ENCODE measurements around the gene PLXNA3.
A peak's percentile ranks its signal among the peaks of the same experiment; 100 is the strongest.

Gene PLXNA3

DNA sequence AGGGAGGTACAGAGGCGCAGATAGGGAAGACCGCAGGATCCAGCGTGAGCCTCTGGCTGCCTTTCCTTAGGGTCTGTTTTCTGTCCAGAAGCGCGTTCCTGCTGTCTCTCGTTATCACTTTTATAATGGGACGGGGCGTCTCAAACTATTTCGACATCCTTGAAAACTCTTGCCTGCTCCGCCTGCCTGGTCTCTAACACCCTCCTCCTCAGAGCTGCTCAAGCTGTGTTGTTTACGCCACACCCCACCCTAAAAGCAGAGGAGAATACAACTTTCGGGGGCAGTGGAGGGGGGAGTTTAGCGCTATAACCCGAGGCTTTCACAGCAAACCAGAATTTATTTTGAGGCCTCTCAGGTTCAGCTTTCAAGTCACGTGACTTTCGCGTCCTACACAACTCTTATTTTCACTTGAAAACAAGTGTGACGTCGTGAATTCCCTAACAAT lies 58.6 kb downstream of the PLXNA3 start:
- Histone ChIP-seq H3K36me3 (ENCODE audit: low read length) (no peaks in the 10 kb centered on the region), H3K9me2 (replicated peaks; ENCODE audit: insufficient read depth, low read length) (no peaks in the 10 kb centered on the region), H3F3A (ENCODE audit: insufficient read depth) (no peaks in the 10 kb centered on the region), H4K20me1 (ENCODE audit: low read depth, low read length) (no peaks in the 10 kb centered on the region), H2AFZ (ENCODE audit: low read depth, low read length, severe bottlenecking) (peak overlapping the region; percentile 8), H3K27me3 (ENCODE audit: low read length) (no peaks in the 10 kb centered on the region), H3K4me3 (ENCODE audit: insufficient read depth, low read length, poor library complexity, severe bottlenecking) (peak overlapping the region; percentile 50), H3K9ac (ENCODE audit: low read length) (peak overlapping the region; percentile 38; the same call in 1 of the 2 replicates), H3K79me2 (ENCODE audit: insufficient read depth, low read length) (no peaks in the 10 kb centered on the region), H3K4me2 (ENCODE audit: low read depth, low read length, poor library complexity, severe bottlenecking) (peak overlapping the region; percentile 60), H3K27ac (ENCODE audit: low read depth, low read length) (no peak overlapping the region), H3K9me3 (ENCODE audit: insufficient read depth, low read length) (no peaks in the 10 kb centered on the region)
- TF ChIP-seq, protein P1, sequence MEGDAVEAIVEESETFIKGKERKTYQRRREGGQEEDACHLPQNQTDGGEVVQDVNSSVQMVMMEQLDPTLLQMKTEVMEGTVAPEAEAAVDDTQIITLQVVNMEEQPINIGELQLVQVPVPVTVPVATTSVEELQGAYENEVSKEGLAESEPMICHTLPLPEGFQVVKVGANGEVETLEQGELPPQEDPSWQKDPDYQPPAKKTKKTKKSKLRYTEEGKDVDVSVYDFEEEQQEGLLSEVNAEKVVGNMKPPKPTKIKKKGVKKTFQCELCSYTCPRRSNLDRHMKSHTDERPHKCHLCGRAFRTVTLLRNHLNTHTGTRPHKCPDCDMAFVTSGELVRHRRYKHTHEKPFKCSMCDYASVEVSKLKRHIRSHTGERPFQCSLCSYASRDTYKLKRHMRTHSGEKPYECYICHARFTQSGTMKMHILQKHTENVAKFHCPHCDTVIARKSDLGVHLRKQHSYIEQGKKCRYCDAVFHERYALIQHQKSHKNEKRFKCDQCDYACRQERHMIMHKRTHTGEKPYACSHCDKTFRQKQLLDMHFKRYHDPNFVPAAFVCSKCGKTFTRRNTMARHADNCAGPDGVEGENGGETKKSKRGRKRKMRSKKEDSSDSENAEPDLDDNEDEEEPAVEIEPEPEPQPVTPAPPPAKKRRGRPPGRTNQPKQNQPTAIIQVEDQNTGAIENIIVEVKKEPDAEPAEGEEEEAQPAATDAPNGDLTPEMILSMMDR (IDR thresholded peaks at IDR 0.05; ENCODE audit: insufficient read depth, low read length, poor library complexity, severe bottlenecking): no peak

DNA sequence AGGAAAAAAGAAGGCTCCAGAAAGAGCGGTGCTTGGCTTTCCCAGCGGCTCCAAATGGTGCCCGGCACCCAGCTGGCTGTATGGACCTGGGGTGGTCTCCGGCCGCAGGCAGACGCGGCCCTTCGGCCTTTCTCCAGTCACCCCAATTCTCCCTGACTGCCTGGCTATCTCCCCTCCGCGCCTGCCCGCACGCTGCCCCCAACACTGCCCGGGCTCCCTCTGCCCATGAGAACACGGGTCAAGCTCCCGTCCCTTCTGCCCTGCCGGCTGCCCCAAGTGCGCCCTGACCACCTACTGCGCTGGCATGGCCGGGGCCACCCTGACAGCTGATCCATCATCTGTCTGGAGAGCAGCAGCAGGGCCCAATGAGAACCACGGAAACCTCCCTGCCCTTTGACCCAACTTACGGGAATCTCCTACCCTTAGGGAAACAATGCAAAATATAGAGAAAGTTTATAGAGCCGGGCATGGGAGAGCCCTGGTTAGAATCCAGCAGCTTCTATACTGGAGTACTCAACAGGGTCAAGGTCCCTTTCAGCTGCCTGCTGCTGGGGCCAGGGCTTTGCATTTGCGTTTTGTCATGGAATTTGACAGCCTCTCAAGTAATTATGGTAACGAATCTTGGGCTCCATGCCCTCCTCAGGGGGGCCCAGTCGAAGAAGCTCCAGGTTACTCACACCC lies 59.2 kb downstream of the PLXNA3 start:
- TF ChIP-seq EZH2phosphoT487 (conservative IDR thresholded peaks at IDR 0.05; ENCODE audit: low read length): no peak
- TF ChIP-seq, protein P1 (IDR thresholded peaks at IDR 0.05; ENCODE audit: insufficient read depth, low read length, poor library complexity, severe bottlenecking): no peak
- Histone ChIP-seq H3K9me2 (replicated peaks; ENCODE audit: insufficient read depth, low read length) (no peaks in the 10 kb centered on the region), H3K9me3 (ENCODE audit: insufficient read depth, low read length) (no peaks in the 10 kb centered on the region), H3K9ac (ENCODE audit: low read length) (no peak overlapping the region), H3K4me3 (ENCODE audit: insufficient read depth, low read length, poor library complexity, severe bottlenecking) (no peak overlapping the region), H3K4me2 (ENCODE audit: low read depth, low read length, poor library complexity, severe bottlenecking) (no peak overlapping the region), H4K20me1 (ENCODE audit: low read depth, low read length) (no peaks in the 10 kb centered on the region), H3K36me3 (ENCODE audit: low read length) (no peaks in the 10 kb centered on the region), H3K79me2 (ENCODE audit: insufficient read depth, low read length) (no peaks in the 10 kb centered on the region), H3K27me3 (ENCODE audit: low read length) (no peaks in the 10 kb centered on the region), H2AFZ (ENCODE audit: low read depth, low read length, severe bottlenecking) (no peak overlapping the region), H3F3A (ENCODE audit: insufficient read depth) (no peaks in the 10 kb centered on the region), H3K27ac (ENCODE audit: low read depth, low read length) (no peak overlapping the region)

DNA sequence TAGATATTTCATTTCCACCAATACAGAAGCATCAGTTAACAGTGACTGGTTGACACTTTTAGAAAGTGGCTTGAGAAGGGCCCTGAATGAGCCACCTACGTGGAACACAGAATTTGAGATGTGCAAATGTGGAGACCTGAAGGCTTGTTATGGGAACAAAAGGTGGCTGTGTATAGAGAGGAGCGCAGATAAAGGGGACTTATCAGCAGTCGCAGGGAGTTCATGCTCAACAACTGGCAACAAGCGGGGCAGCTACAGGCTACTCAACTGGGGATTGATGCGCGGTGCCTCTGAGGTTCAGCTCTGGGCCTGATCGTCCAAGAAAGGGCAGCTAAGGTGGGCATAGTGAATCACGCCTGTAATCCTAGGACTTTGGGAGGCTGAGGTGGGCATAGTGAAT lies 61.3 kb downstream of the PLXNA3 start:
- no peaks in the 10 kb centered on the region for H3F3A ChIP-seq (ENCODE audit: insufficient read depth)
- no peaks in the 10 kb centered on the region for H3K9me3 ChIP-seq (ENCODE audit: insufficient read depth, low read length)
- H3K36me3 ChIP-seq (ENCODE audit: low read length): no peaks in the 10 kb centered on the region
- no peak overlapping the region for H3K4me3 ChIP-seq (ENCODE audit: insufficient read depth, low read length, poor library complexity, severe bottlenecking)
- no peak overlapping the region for H3K27ac ChIP-seq (ENCODE audit: low read depth, low read length)
- no peak overlapping the region for H3K4me2 ChIP-seq (ENCODE audit: low read depth, low read length, poor library complexity, severe bottlenecking)
- H2AFZ ChIP-seq (ENCODE audit: low read depth, low read length, severe bottlenecking): no peak overlapping the region
- H3K27me3 ChIP-seq (ENCODE audit: low read length): no peaks in the 10 kb centered on the region
- no peaks in the 10 kb centered on the region for H3K9me2 ChIP-seq (replicated peaks; ENCODE audit: insufficient read depth, low read length)
- H3K79me2 ChIP-seq (ENCODE audit: insufficient read depth, low read length): no peaks in the 10 kb centered on the region
- no peak overlapping the region for H3K9ac ChIP-seq (ENCODE audit: low read length)
- H4K20me1 ChIP-seq (ENCODE audit: low read depth, low read length): no peaks in the 10 kb centered on the region
- no peak for TF ChIP-seq EZH2phosphoT487 (conservative IDR thresholded peaks at IDR 0.05; ENCODE audit: low read length)
- TF ChIP-seq, protein P1 (IDR thresholded peaks at IDR 0.05; ENCODE audit: insufficient read depth, low read length, poor library complexity, severe bottlenecking): no peak
